Vagina (tissue), 2 donors: ENCODE results near the gene STXBP5. TPM values are rescaled to one million over a fixed set of nuclear protein-coding genes. Genes with fewer than 3 reads are reported as not detected.

Experiments used
- DNase-seq, 2 donors: peaks; one replicate each; pipeline ENCODE4 v3.0.0-alpha.2; 2017; ENCODE audit errors: extremely low spot score in 2 of 2
- H3K27ac ChIP-seq: fragments of 200-600 bp; sonication (generic); one replicate; pipeline ENCODE4 v1.5.1; 2019
- H3K27me3 ChIP-seq: fragments of 200-600 bp; sonication (generic); one replicate; pipeline ENCODE4 v1.5.1; 2019
- H3K36me3 ChIP-seq, 2 donors: fragments of 200-600 bp; sonication (generic); one replicate each; pipeline ENCODE4 v1.5.1; 2017 to 2019
- H3K4me1 ChIP-seq: fragments of 200-600 bp; sonication (generic); one replicate; pipeline ENCODE4 v1.5.1; 2019
- H3K4me3 ChIP-seq, 2 donors: fragments of 200-600 bp; sonication (generic); 1 replicate in 1 of 2; 2 replicates in 1 of 2; pipeline ENCODE4 v1.5.1; 2016 to 2019
- H3K9me3 ChIP-seq: fragments of 200-600 bp; sonication (generic); one replicate; pipeline ENCODE4 v1.5.1; 2019
- CTCF ChIP-seq, 3 experiments: fragments of 450-650 bp in 2 of 3; fragments of 200-600 bp in 1 of 3; sonication (generic) in 1 of 3; IDR thresholded peaks; one replicate each; pipeline ENCODE4 v1.5.1; 2017 to 2019; ENCODE audit warnings: antibody characterized with exemption in 3 of 3, mild to moderate bottlenecking in 2 of 3, moderate library complexity in 2 of 3
- POLR2A ChIP-seq, 2 donors: fragments of 450-650 bp; IDR thresholded peaks; one replicate each; pipeline ENCODE4 v1.6.1; 2017; ENCODE audit warnings: antibody characterized with exemption in 2 of 2, mild to moderate bottlenecking in 2 of 2, moderate library complexity in 2 of 2
- POLR2AphosphoS5 ChIP-seq, 2 donors: sonication (generic); formaldehyde crosslinking; IDR thresholded peaks; one replicate each; pipeline ENCODE4 v1.9.0; 2017; ENCODE audit warnings: antibody characterized with exemption in 2 of 2, mild to moderate bottlenecking in 2 of 2, low read depth in 1 of 2; ENCODE audit not compliant: insufficient read depth in 1 of 2
- intact Hi-C: fragments of 100-400 bp; cut with DNase I; formaldehyde crosslinking; loops from one replicate; pipeline ENCODE4 v1.15.1; 2023
- total RNA-seq: library from RNA; depleted of rRNA; stranded (reverse); fragments of >200 nt; gene quantifications from one replicate; pipeline ENCODE4 v1.2.3, GENCODE V29; 2016

Gene STXBP5
- total RNA-seq, 1 donor from 2014 or later = 33.9 TPM

- no peak overlapping the region for H3K4me3 ChIP-seq
- no peaks in the 10 kb centered on the region for H3K27me3 ChIP-seq
- no peaks in the 10 kb centered on the region for H3K9me3 ChIP-seq
- H3K36me3 ChIP-seq = no peaks in the 10 kb centered on the region
- no peak overlapping the region for H3K27ac ChIP-seq
- H3K4me1 ChIP-seq = no peaks in the 10 kb centered on the region
- intact Hi-C loops = no loop called here
- DNase-seq = no peak
- TF ChIP-seq POLR2AphosphoS5 (IDR thresholded peaks at IDR 0.05; ENCODE audit: insufficient read depth in 1 of 2, low read depth in 1 of 2) (no peak), CTCF (IDR thresholded peaks at IDR 0.05) (no peak), POLR2A (IDR thresholded peaks at IDR 0.05) (no peak)
Measured at GRCh38 chr6:147167576-147168461, 36.4 kb upstream of the STXBP5 start.

- no peak overlapping the region for H3K4me3 ChIP-seq
- H3K27ac ChIP-seq = no peak overlapping the region
- H3K27me3 ChIP-seq = no peaks in the 10 kb centered on the region
- H3K36me3 ChIP-seq = no peaks in the 10 kb centered on the region
- TF ChIP-seq CTCF (IDR thresholded peaks at IDR 0.05) (no peak), POLR2A (IDR thresholded peaks at IDR 0.05) (no peak), POLR2AphosphoS5 (IDR thresholded peaks at IDR 0.05; ENCODE audit: insufficient read depth in 1 of 2, low read depth in 1 of 2) (no peak)
- H3K4me1 ChIP-seq = no peaks in the 10 kb centered on the region
- DNase-seq = no peak
- no peaks in the 10 kb centered on the region for H3K9me3 ChIP-seq
- intact Hi-C loops = no loop called here
Measured at GRCh38 chr6:147169529-147169928, 34.7 kb upstream of the STXBP5 start.

GRCh38 chr6:147170269-147170668 lies 33.9 kb upstream of the STXBP5 start:
- Histone ChIP-seq H3K4me3 (no peak overlapping the region), H3K4me1 (no peaks in the 10 kb centered on the region), H3K27ac (no peak overlapping the region), H3K9me3 (no peaks in the 10 kb centered on the region), H3K36me3 (no peaks in the 10 kb centered on the region), H3K27me3 (no peaks in the 10 kb centered on the region)
- intact Hi-C loops = no loop called here
- no peak for DNase-seq
- TF ChIP-seq CTCF (IDR thresholded peaks at IDR 0.05) = no peak
- no peak for TF ChIP-seq POLR2AphosphoS5 (IDR thresholded peaks at IDR 0.05; ENCODE audit: insufficient read depth in 1 of 2, low read depth in 1 of 2)
- TF ChIP-seq POLR2A (IDR thresholded peaks at IDR 0.05) = no peak

GRCh38 chr6:147173140-147173539 lies 31.1 kb upstream of the STXBP5 start:
- no peaks in the 10 kb centered on the region for H3K9me3 ChIP-seq
- no peak overlapping the region for H3K27ac ChIP-seq
- intact Hi-C loops = no loop called here
- TF ChIP-seq POLR2AphosphoS5 (IDR thresholded peaks at IDR 0.05; ENCODE audit: insufficient read depth in 1 of 2, low read depth in 1 of 2) = no peak
- TF ChIP-seq POLR2A (IDR thresholded peaks at IDR 0.05) = no peak
- TF ChIP-seq CTCF (IDR thresholded peaks at IDR 0.05) = no peak
- no peaks in the 10 kb centered on the region for H3K27me3 ChIP-seq
- no peak for DNase-seq
- no peak overlapping the region for H3K4me3 ChIP-seq
- H3K4me1 ChIP-seq = no peaks in the 10 kb centered on the region
- no peaks in the 10 kb centered on the region for H3K36me3 ChIP-seq

- DNase-seq = no peak
- Histone ChIP-seq H3K27me3 (no peaks in the 10 kb centered on the region), H3K9me3 (no peaks in the 10 kb centered on the region), H3K4me3 (no peak overlapping the region), H3K4me1 (no peaks in the 10 kb centered on the region), H3K27ac (no peak overlapping the region), H3K36me3 (no peaks in the 10 kb centered on the region)
- TF ChIP-seq CTCF (IDR thresholded peaks at IDR 0.05) (no peak), POLR2A (IDR thresholded peaks at IDR 0.05) (no peak), POLR2AphosphoS5 (IDR thresholded peaks at IDR 0.05; ENCODE audit: insufficient read depth in 1 of 2, low read depth in 1 of 2) (no peak)
- intact Hi-C loops = no loop called here
Measured at GRCh38 chr6:147173675-147174308, 30.4 kb upstream of the STXBP5 start.
